ENCODE data around the gene GNG8.

Gene GNG8

GRCh38 chr19:46601318-46602224 lies 34.4 kb downstream of the GNG8 start, which contains the start of gene CALM3:
Gene CALM3, plus strand, starts transcription at chr19:46601330. Its CDS starts 105 bp downstream, at chr19:46601435.
- peak; percentile 20 for DNase-seq

GRCh38 chr19:46600384-46601317 lies 35.4 kb downstream of the GNG8 start:
- peak; percentile 99 for DNase-seq

- DNase-seq = no peak
Measured at GRCh38 chr19:46599716-46600373, 36.2 kb downstream of the GNG8 start.

- no peak for DNase-seq
Measured at GRCh38 chr19:46598372-46598917, 37.6 kb downstream of the GNG8 start.

- DNase-seq = no peak
Measured at GRCh38 chr19:46596008-46596407, 40.0 kb downstream of the GNG8 start.

GRCh38 chr19:46591870-46592269 lies 44.1 kb downstream of the GNG8 start:
- no peak for DNase-seq

GRCh38 chr19:46591254-46591653 lies 44.7 kb downstream of the GNG8 start:
- DNase-seq = no peak

GRCh38 chr19:46587861-46588260 lies 48.1 kb downstream of the GNG8 start:
- no peak for DNase-seq

- no peak for DNase-seq
Measured at GRCh38 chr19:46586294-46586693, 49.7 kb downstream of the GNG8 start.

GRCh38 chr19:46585539-46585938 lies 50.5 kb downstream of the GNG8 start:
- DNase-seq = no peak
